HepG2 (cell line): Measurements from ENCODE around the gene MEGF6. TPM values are rescaled to one million over a fixed set of nuclear protein-coding genes. Genes with fewer than 3 reads are reported as not detected.

Experiments
- BCL6 ChIP-seq: IDR thresholded peaks from 2 replicates; pipeline ENCODE4 v1.6.1; 2016; ENCODE audit warnings: missing genetic modification reagents, missing compliant biosample characterization
- BCLAF1 ChIP-seq: fragments of 450-650 bp; IDR thresholded peaks from 2 replicates; pipeline ENCODE4 v1.6.1; 2017; ENCODE audit warnings: mild to moderate bottlenecking
- FOXA3 ChIP-seq: IDR thresholded peaks from 2 replicates; pipeline ENCODE4 v1.6.1; 2016; ENCODE audit warnings: missing genetic modification reagents, missing compliant biosample characterization
- GATAD2A ChIP-seq: IDR thresholded peaks from 2 replicates; pipeline ENCODE4 v1.6.1; 2016
- HMGXB4 ChIP-seq, 2 experiments: sonication (generic) in 1 of 2; formaldehyde crosslinking in 1 of 2; IDR thresholded peaks; 2 replicates each; pipeline versions ENCODE4 v1.4.0 to v1.6.1; 2018 to 2020; ENCODE audit warnings: missing genetic modification reagents in 2 of 2, borderline replicate concordance in 1 of 2, low read depth in 1 of 2, mild to moderate bottlenecking in 1 of 2, missing biosample characterization in 1 of 2
- HNF4G ChIP-seq, 2 experiments: sonication (generic) in 1 of 2; formaldehyde crosslinking in 1 of 2; IDR thresholded peaks; 2 replicates each; pipeline versions ENCODE4 v1.4.0 to v1.6.1; 2011 to 2020; ENCODE audit warnings: borderline replicate concordance in 2 of 2, low read depth in 2 of 2, mild to moderate bottlenecking in 2 of 2, low read length in 1 of 2, missing genetic modification reagents in 1 of 2, moderate library complexity in 1 of 2
- HNRNPUL1 ChIP-seq: fragments of 200-400 bp; formaldehyde crosslinking; IDR thresholded peaks from 2 replicates; pipeline ENCODE4 v1.6.1; 2017; ENCODE audit warnings: low read depth, mild to moderate bottlenecking, low read length, moderate library complexity
- HOXA5 ChIP-seq: sonication (generic); formaldehyde crosslinking; IDR thresholded peaks from 2 replicates; pipeline ENCODE4 v1.4.0; 2020; ENCODE audit warnings: missing genetic modification reagents
- MXD4 ChIP-seq: IDR thresholded peaks from 2 replicates; pipeline ENCODE4 v1.6.1; 2016; ENCODE audit warnings: mild to moderate bottlenecking, missing biosample characterization, missing genetic modification reagents
- SALL1 ChIP-seq: sonication (generic); formaldehyde crosslinking; IDR thresholded peaks from 2 replicates; pipeline ENCODE4 v1.8.0; 2022; ENCODE audit warnings: mild to moderate bottlenecking, missing genetic modification reagents
- SIX1 ChIP-seq: sonication (generic); formaldehyde crosslinking; IDR thresholded peaks from 2 replicates; pipeline ENCODE4 v1.4.0; 2020; ENCODE audit warnings: missing genetic modification reagents, borderline replicate concordance
- SNAPC2 ChIP-seq: sonication (generic); formaldehyde crosslinking; IDR thresholded peaks from 2 replicates; pipeline ENCODE4 v1.8.1; 2022; ENCODE audit warnings: mild to moderate bottlenecking, missing genetic modification reagents
- SUZ12 ChIP-seq: fragments of 150-350 bp; IDR thresholded peaks from 2 replicates; pipeline ENCODE4 v1.6.1; 2014; ENCODE audit warnings: low read depth, low read length
- YEATS4 ChIP-seq: sonication (generic); formaldehyde crosslinking; IDR thresholded peaks from 2 replicates; pipeline ENCODE4 v1.4.0; 2020; ENCODE audit warnings: missing genetic modification reagents, borderline replicate concordance
- ZBTB20 ChIP-seq: sonication (generic); formaldehyde crosslinking; IDR thresholded peaks from 2 replicates; pipeline ENCODE4 v1.8.1; 2023; ENCODE audit warnings: missing genetic modification reagents, low read depth, mild to moderate bottlenecking, borderline replicate concordance
- ZNF10 ChIP-seq: sonication (generic); formaldehyde crosslinking; IDR thresholded peaks from 2 replicates; pipeline ENCODE4 v1.4.0; 2020; ENCODE audit warnings: mild to moderate bottlenecking, low read depth, missing genetic modification reagents, borderline replicate concordance
- ZNF274 ChIP-seq: sonication (generic); formaldehyde crosslinking; IDR thresholded peaks from 2 replicates; pipeline ENCODE4 v1.5.1; 2020; ENCODE audit warnings: mild to moderate bottlenecking, missing genetic modification reagents
- ZNF350 ChIP-seq: sonication (generic); formaldehyde crosslinking; IDR thresholded peaks from 2 replicates; pipeline ENCODE4 v1.4.0; 2020; ENCODE audit warnings: mild to moderate bottlenecking, low read depth, missing genetic modification reagents, borderline replicate concordance
- ZNF557 ChIP-seq: sonication (generic); formaldehyde crosslinking; IDR thresholded peaks from 2 replicates; pipeline ENCODE4 v1.4.0; 2020; ENCODE audit warnings: missing genetic modification reagents
- ZNF558 ChIP-seq: sonication (generic); formaldehyde crosslinking; IDR thresholded peaks from 2 replicates; pipeline ENCODE4 v1.9.0; 2022; ENCODE audit warnings: mild to moderate bottlenecking, missing genetic modification reagents, borderline replicate concordance
- ZNF720 ChIP-seq: sonication (generic); formaldehyde crosslinking; IDR thresholded peaks from 2 replicates; pipeline ENCODE4 v1.4.0; 2020; ENCODE audit warnings: missing genetic modification reagents
- polyA plus RNA-seq, 8 experiments: library from polyadenylated mRNA; depleted of rRNA in 3 of 8; stranded (reverse) in 7 of 8; unstranded in 1 of 8; fragments of >200 nt; fragmentation: Illumina TruSeq in 4 of 8; extraction: Trizol in 4 of 8; gene quantifications; 2 replicates each; pipeline versions ENCODE4 v1.2.1 to v1.2.3, GENCODE V29; 2011 to 2016; ENCODE audit warnings: low read depth in 4 of 8, missing spikeins in 1 of 8, mixed read lengths in 1 of 8; ENCODE audit not compliant: insufficient read depth in 1 of 8
- total RNA-seq, 5 experiments: library from RNA; depleted of rRNA; stranded (reverse); fragments of >200 nt; fragmentation: Illumina TruSeq; extraction: Trizol; gene quantifications; 2 replicates each; pipeline ENCODE4 v1.2.3, GENCODE V29; 2016; ENCODE audit warnings: low read depth in 1 of 5
- TF ChIP-seq, protein P1 (sequence below), 2 experiments: fragments of 450-650 bp in 1 of 2; sonication (generic) in 1 of 2; formaldehyde crosslinking; IDR thresholded peaks; 2 replicates each; pipeline versions ENCODE4 v1.5.0 to v1.8.0; 2020 to 2022; ENCODE audit warnings: mild to moderate bottlenecking in 1 of 2, missing genetic modification reagents in 1 of 2

The MEGF6 gene
- total and polyA plus RNA-seq, 2 of the 13 experiments (the other 11 are each of a cell fraction or from before 2014, with no cell fraction given): 1.9 TPM

GRCh38 chr1:3456964-3457909, 154.1 kb downstream of the MEGF6 start (continued):
- TF ChIP-seq BCLAF1 (no peak), SALL1 (CRISPR knock-in tag) (peak; percentile 62), FOXA3 (CRISPR knock-in tag) (peak; percentile 42; the same call in 1 of the 2 replicates), HOXA5 (0 out of 2 replicates have a peak, but pooled peaks have one; percentile 9), ZBTB20 (CRISPR knock-in tag) (no peak), ZNF558 (CRISPR knock-in tag) (no peak), ZNF10 (CRISPR knock-in tag) (no peak), YEATS4 (peak; percentile 33; the same call in 1 of the 2 replicates), HNF4G (IDR thresholded peaks at IDR 0.05; ENCODE audit: borderline replicate concordance, low read depth, low read length) (peak; percentile 63; the same call in 1 of the 2 replicates), HNF4G (CRISPR knock-in tag; IDR thresholded peaks at IDR 0.05; ENCODE audit: borderline replicate concordance, low read depth) (no peak), SUZ12 (no peak), GATAD2A (CRISPR knock-in tag) (peak; percentile 26; the same call in 1 of the 2 replicates), SNAPC2 (CRISPR knock-in tag) (peak; percentile 48), ZNF274 (CRISPR knock-in tag) (no peak), ZNF350 (CRISPR knock-in tag) (peak; percentile 13; the same call in 1 of the 2 replicates), SIX1 (0 out of 2 replicates have a peak, but pooled peaks have one; percentile 51), ZNF720 (CRISPR knock-in tag) (no peak), ZNF557 (no peak), HNRNPUL1 (no peak), HMGXB4 (CRISPR knock-in tag; IDR thresholded peaks at IDR 0.05; ENCODE audit: borderline replicate concordance in 1 of 2, low read depth in 1 of 2) (peak; percentile 21 to 64; a peak in 1 of 4 replicates), BCL6 (CRISPR knock-in tag) (0 out of 2 replicates have a peak, but pooled peaks have one; percentile 10), MXD4 (CRISPR knock-in tag) (0 out of 2 replicates have a peak, but pooled peaks have one; percentile 36)
- TF ChIP-seq, protein P1, sequence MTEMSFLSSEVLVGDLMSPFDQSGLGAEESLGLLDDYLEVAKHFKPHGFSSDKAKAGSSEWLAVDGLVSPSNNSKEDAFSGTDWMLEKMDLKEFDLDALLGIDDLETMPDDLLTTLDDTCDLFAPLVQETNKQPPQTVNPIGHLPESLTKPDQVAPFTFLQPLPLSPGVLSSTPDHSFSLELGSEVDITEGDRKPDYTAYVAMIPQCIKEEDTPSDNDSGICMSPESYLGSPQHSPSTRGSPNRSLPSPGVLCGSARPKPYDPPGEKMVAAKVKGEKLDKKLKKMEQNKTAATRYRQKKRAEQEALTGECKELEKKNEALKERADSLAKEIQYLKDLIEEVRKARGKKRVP (CRISPR knock-in tag; IDR thresholded peaks at IDR 0.05): 0 out of 4 replicates have a peak, but pooled peaks of 1 of the 2 experiments have one; percentile 37
